ENCODE measurements around the gene AGPAT4. TPM values are rescaled to one million over a fixed set of nuclear protein-coding genes. Genes with fewer than 3 reads are reported as not detected.

The AGPAT4 gene
- total RNA-seq, 1 experiment from 2014 or later: 22.0 TPM

DNA sequence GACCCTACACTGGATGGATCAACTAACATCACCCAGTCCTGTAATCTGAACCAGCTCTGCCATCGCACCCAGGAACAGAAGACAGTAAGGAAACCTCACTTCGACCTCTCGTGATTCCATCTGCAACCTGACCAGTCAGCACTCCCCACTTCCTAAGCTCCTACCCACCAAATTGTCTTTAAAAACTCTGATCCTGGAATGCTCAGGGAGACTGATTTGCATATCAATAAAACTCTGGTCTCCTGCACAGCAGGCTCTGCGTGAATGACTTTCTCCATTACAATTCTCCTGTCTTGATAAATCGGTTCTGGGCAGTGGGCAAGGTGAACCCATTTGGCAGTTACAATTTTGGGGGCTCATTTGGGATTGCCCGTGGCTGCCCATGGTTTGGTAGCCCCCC, 18.3 kb upstream of the AGPAT4 start:
- Mint-ChIP-seq H3K9me3 (peaks cover 28 to 33% of the 10 kb centered on the region in 2 experiments), H3K27me3 (ENCODE audit: low read depth) (0 out of 2 replicates have a peak, but pooled peaks cover 1% of the 10 kb centered on the region), H3K27ac (peak overlapping the region; percentile 10 to 46 (median 12); a peak in 5 of 7 replicates), H3K4me1 (peaks cover 31 to 36% of the 10 kb centered on the region in 2 experiments), H3K36me3 (ENCODE audit: insufficient read depth in 1 of 3, low read depth in 3 of 3) (peaks cover 17 to 31% (median 21%) of the 10 kb centered on the region in 3 experiments), H3K4me3 (peak overlapping the region; percentile 18 to 21; a peak in 3 of 5 replicates)
- Histone ChIP-seq H3K56ac (ENCODE audit: insufficient read length, low read depth, low read length) (no peak overlapping the region), H3K27ac (ENCODE audit: insufficient read length, low read depth, low read length) (no peak overlapping the region), H2AFZ (ENCODE audit: low read length) (no peak overlapping the region), H3K9ac (ENCODE audit: extremely low read depth, insufficient read length, low read length) (no peak overlapping the region), H2BK5ac (ENCODE audit: insufficient read length, low read length) (no peak overlapping the region), H3K4me1 (ENCODE audit: insufficient read depth, low read length) (peaks cover 12% of the 10 kb centered on the region), H3K14ac (ENCODE audit: insufficient read depth, low read length) (no peak overlapping the region), H2BK15ac (ENCODE audit: low read depth, low read length) (no peak overlapping the region), H3K79me1 (ENCODE audit: insufficient read depth, low read depth, low read length, poor library complexity, severe bottlenecking) (no peaks in the 10 kb centered on the region), H2AK5ac (ENCODE audit: insufficient read length, low read length) (no peak overlapping the region), H3K4ac (ENCODE audit: low read depth, low read length) (no peak overlapping the region), H3K23ac (ENCODE audit: insufficient read length, low read depth, low read length) (no peak overlapping the region), H2BK20ac (ENCODE audit: low read depth, low read length, poor library complexity, severe bottlenecking) (no peak overlapping the region), H3K4me2 (ENCODE audit: insufficient read depth, insufficient read length, low read length) (no peak overlapping the region), H4K91ac (ENCODE audit: insufficient read length, low read depth, low read length) (no peak overlapping the region), H3K27me3 (ENCODE audit: insufficient read depth, low read length) (no peaks in the 10 kb centered on the region), H3K23me2 (ENCODE audit: insufficient read length, low read depth, low read length, poor library complexity, severe bottlenecking) (no peaks in the 10 kb centered on the region), H3K79me2 (ENCODE audit: insufficient read depth, low read length) (no peaks in the 10 kb centered on the region), H4K20me1 (ENCODE audit: control insufficient read depth, insufficient read depth, insufficient read length) (no peaks in the 10 kb centered on the region), H3T11ph (ENCODE audit: low read length) (no peak overlapping the region), H2BK120ac (ENCODE audit: low read depth, low read length, poor library complexity, severe bottlenecking) (no peak overlapping the region), H4K8ac (replicated peaks; ENCODE audit: insufficient read length, low read depth, low read length) (no peak overlapping the region), H4K5ac (ENCODE audit: insufficient read length, low read depth, low read length) (no peak overlapping the region), H3K18ac (ENCODE audit: insufficient read length, low read depth, low read length) (no peak overlapping the region), H2BK12ac (ENCODE audit: insufficient read length, low read depth, low read length) (no peak overlapping the region), H3K9me3 (ENCODE audit: control insufficient read depth, low read depth, low read length) (no peaks in the 10 kb centered on the region)
- no CpG with 5 or more reads among the region's 6 CpGs for WGBS (ENCODE audit: extremely low coverage, insufficient read length, low lambda C conversion rate)
- peak; percentile 62 for DNase-seq
- TF ChIP-seq, protein P1, sequence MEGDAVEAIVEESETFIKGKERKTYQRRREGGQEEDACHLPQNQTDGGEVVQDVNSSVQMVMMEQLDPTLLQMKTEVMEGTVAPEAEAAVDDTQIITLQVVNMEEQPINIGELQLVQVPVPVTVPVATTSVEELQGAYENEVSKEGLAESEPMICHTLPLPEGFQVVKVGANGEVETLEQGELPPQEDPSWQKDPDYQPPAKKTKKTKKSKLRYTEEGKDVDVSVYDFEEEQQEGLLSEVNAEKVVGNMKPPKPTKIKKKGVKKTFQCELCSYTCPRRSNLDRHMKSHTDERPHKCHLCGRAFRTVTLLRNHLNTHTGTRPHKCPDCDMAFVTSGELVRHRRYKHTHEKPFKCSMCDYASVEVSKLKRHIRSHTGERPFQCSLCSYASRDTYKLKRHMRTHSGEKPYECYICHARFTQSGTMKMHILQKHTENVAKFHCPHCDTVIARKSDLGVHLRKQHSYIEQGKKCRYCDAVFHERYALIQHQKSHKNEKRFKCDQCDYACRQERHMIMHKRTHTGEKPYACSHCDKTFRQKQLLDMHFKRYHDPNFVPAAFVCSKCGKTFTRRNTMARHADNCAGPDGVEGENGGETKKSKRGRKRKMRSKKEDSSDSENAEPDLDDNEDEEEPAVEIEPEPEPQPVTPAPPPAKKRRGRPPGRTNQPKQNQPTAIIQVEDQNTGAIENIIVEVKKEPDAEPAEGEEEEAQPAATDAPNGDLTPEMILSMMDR (conservative IDR thresholded peaks at IDR 0.05): no peak
